Urothelium cell line (cell line): Measurements from ENCODE around the gene MIEF1.
A peak's percentile ranks its signal among the peaks of the same experiment; 100 is the strongest.

Experiments used
- DNase-seq: peaks from one replicate; pipeline ENCODE4 v3.0.0; 2011; ENCODE audit warnings: low spot score, mixed read lengths
- FAIRE-seq: peaks from 2 replicates; lab custom pipeline; 2011; peaks lifted over from hg19 to GRCh38; lab: Jason Lieb, UNC

The MIEF1 gene

DNA sequence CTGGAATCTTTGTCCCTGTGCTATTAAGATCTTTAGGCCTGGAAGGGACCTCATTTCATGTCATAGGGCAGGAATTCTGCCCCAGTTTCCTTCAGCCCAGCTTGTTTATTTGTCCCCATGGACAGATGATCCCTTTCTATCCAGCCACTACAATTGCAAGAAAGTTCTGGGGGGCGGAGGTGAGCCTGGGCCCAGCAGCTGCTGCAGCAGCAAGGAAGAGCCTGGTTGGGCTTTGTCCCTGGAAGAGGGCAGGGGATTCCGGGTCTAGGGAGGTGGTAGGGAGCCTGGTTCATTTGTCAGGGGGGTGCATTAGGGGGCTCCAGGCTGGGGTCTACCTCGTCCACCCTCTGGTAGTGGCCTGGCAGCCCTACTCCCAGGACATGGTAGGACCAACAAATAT lies 52.1 kb downstream of the MIEF1 start:
- no peak for DNase-seq
- FAIRE-seq = no peak

DNA sequence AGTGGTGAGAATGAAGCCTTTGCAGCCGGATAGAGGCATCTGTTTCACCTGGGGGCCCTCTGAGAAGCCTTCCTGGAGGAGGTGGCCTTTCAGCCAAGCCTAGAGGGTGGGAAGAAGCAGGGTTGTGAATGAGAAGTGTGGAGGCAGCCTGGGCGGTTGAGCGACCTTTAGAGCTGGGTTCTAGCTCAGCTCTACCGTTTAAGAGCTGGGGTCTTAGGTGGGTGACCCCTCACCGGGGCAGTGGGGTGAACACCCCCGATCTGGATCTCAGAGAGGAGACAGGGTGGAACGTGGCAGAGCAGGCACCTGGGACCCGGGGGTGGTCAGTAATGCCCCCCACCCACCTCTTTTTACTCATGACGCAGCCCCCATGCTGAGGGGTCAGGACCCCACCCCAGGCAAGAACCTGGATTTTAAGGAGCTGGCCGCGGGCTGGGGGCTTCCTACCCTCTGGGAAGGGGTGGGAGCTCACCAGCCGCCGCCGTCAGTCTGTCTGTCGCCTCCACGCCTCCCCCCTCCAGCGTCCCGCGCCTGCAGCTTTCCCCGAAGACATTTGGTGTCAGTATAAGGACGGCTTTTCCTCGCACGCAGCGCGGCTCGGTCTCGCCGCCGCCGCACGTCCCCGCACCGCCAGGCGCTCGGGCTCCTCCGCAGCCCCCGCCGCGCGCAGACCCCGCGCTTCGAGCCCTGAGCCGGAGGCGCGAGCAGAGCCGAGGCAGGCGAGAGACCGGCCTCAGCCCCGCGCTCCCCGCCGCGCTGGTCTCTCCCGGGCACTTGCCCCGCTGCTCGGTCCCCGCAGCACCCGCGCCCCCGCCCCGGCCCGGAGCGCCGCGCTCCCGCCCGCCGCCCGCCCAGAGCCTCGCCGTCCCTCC lies 55.1 kb downstream of the MIEF1 start:
- FAIRE-seq = peak; percentile 20
- peak; percentile 74 for DNase-seq

DNA sequence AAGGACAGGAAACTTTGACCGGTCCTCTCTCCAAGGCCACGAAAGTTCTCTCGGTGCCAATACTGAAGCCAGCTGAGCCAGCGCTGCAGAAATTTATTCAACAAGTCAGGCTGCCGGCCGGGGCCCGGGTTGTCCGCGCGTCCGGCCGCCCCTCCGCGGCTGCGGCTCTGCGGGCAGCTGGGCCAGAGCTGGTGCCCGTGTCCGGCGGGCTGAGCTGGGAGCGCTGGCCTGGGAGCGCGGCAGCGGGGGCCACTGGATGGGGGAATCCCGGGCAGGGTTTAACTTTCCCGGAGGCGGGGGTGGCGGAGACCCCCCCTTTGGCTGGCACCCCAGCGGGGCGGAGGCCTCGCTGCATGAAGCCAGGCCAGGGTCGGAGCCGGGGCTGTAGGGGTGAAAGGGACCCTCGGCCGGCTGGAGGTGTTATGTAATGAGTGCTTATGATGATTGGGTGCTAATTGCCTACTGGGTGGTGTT lies 56.2 kb downstream of the MIEF1 start:
- FAIRE-seq (no peak), DNase-seq (no peak)

DNA sequence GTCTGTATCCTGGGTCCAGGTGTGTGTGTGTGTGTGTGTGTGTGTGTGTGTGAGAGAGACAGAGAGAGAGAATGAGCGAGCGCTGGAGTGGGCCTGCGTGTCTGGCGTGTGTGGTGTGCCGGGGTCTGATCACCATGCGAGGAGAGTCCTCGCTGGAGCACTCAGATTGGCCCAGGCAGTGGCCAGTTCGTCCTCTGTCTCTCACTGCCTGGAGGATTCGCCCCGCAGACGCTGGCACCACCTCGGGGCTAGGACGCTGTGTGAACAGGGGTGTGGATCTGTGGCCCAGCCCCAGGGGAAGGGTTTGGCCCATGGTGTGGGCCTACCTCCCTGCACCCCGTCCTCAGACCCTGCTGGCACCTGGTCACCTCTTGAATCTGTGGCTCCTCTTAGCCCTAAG lies 56.9 kb downstream of the MIEF1 start:
- DNase-seq = no peak
- FAIRE-seq = no peak

DNA sequence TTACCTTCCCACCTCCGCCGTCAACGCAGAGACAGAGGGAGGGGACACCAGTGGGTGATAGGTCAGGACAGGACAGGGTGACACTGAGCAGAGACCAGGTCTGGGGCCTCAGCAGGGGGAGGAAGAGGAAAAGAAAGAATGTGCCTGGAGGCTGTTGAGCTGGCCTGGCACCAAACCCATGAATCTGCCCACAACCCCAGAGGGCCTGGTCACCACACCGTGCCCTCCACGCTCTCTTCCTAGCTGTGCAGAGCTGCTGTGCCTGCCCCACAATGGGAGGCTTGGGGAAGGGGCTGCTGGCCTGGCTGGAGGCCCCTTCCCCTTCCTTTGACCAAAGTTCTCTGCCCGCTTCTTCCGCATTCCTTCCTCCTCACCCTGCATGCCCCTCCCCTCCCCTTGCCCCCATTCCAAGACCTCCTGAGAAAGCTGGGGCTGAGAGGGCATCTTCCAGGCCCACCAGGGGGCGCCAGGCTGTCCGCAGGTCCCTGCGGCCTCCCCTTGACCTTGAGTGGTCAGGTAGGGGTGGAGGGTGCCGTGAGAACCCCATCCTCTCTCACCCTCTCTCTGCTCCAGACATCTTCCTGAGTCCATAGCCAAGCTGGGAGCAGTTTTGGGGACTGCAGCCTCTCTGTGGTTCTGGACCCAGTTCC lies 57.5 kb downstream of the MIEF1 start:
- no peak for DNase-seq
- FAIRE-seq = no peak

DNA sequence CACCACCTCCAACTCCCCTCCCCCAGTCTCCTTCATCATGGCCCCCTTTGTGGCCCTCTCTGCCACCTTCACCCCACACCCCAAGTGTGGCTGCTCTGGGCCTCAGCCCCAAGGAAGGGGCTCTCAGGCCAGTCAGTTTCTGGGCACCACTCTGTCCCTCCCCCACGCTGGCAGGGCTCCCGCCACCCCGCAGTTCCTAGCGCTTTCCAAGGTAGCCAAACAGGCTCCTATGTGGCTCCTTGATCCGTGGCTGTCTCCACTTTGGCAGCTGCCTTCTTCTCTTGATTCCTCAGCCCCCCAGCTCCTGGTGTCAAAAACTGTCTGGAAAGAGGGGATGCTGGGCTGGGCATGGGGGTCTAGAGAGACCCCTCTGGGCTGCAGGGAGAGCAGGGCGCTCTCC lies 58.0 kb downstream of the MIEF1 start:
- no peak for FAIRE-seq
- DNase-seq = no peak

DNA sequence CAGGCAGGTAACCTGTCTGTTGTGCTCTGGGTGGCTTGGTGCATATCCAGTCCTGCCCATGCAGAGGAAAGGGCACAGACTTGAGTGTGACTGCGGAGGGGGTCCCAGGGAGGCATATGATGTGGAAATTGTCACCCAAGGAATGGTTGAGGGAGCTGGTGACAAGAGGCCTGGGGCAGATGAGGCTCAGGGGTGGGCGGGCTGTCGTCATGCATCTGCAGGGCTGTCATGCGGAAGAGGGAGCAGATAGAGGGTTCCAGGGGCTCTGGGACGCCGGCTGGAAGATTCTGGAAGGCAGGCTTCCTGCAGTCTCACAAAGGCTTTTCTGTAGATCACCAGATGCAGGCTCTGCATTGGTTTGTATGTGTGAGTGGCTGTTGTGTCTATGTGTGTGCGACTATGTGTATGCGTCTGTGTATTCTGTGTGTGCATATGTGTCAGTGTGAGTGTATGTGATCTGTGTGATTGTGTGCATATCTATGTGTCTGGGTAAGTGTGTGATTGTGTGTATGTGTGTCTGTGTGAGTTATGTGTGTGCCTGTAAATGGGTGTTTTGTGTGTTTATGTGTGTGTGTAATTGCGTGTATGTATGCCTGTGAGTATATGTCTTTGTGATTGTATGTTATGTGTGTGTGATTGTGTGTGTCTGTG lies 60.9 kb downstream of the MIEF1 start:
- no peak for DNase-seq
- FAIRE-seq = peak; percentile 82

DNA sequence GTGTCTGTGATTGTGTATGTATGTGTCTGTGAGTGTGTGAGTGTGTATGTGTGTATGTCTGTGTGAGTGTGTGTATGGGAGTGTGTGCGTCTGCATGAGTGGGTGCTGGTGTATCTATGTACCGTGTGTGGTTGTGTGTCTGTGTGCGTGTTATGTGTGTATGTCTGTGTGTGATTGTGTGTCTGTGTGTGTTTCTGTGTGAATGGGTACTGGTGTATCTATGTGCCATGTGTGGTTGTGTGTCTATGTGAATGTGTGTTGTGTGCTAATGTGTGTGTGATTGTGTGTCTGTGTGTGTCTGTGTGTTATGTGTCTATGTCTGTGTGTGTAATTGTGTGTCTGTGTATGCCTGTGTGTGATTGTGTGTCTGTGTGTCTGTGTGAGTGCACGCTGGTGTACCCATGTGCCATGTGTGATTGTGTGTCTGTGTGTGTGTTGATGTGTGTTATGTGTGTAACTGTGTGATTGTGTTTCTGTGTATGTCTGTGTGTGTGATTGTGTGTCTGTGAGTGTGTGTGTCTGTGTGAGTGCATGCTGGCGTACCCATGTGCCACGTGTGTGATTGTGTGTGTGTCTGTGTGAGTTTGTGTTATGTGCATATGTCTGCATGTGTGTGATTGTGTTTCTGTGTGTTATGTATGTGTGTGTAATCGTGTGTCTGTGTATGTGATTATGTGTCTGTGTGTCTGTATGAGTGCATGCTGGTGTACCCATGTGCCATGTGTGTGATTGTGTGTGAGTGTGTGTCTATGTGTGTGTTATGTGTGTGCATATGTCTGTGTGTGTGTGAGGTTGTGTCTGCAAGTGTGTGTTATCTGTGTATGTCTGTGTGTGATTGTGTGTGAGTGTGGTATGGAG lies 61.7 kb downstream of the MIEF1 start:
- no peak for DNase-seq
- FAIRE-seq = peak; percentile 99

DNA sequence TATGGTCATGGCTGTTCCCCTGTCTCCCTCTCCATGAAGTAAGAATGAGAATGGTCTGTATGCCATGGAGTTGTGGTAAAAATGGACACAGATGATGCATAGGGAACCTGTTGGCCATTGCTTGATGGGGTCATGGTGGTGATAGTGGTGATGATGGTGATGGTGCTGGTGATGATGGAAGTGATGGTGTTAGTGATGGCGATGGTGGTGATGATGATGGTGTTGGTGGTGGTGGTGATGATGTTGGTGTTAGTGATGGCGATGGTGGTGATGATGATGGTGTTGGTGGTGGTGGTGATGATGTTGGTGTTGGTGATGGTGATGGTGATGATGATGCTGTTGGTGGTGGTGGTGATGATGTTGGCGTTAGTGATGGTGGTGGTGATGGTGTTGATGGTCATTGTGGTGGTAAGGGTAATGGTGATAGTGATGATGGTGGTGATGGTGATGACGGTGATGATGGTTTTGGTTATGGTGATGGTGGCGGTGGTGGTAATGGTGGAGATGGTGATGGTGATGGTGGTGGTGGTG lies 63.4 kb downstream of the MIEF1 start:
- DNase-seq (no peak), FAIRE-seq (peak; percentile 100)

DNA sequence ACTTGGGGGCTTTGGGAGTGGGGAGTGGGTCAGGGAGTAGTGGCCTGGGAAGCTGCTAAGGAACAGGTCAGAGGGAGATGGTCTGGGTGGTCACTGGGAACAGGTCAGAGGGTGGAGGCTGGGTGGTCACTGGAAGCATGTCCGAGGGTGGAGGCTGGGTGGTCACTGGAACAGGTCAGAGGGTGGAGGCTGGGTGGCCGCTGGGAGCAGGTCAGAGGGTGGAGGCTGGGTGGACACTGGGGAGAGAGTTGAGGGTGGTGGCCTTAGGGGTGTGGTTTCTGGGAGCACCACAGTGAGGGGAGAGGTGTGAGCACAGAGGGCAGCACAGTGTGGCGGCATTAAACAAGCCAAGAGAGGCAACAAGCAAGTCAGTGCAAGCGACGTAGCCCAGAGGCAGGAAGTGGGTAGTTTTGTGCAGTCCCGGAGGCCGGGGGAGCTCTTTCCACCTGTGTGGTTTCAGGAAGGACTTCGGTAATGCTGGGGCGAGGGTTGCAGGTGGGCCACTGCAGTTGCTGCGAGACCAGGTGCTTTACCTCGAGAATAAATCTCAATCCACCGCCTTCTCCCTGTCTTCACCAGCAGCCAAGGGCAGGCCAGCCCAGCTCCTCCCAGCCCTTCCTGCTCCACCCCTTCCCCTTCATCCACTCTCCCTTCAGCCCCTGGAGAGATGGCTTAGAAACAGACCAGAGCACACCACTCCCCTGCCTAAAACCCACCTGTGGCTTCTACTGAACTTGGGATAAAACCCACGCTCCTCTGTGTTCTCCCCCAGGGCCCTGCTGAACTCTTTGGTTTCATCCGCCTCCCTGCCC lies 65.3 kb downstream of the MIEF1 start:
- FAIRE-seq (peak; percentile 73), DNase-seq (no peak)
